ENCODE data around the gene RARA.
"Not testable (repeated sequence)": the region's sequence is repeated elsewhere in the genome, so short reads cannot be mapped to it uniquely, and the experiment has no call there.

RARA gene

DNA sequence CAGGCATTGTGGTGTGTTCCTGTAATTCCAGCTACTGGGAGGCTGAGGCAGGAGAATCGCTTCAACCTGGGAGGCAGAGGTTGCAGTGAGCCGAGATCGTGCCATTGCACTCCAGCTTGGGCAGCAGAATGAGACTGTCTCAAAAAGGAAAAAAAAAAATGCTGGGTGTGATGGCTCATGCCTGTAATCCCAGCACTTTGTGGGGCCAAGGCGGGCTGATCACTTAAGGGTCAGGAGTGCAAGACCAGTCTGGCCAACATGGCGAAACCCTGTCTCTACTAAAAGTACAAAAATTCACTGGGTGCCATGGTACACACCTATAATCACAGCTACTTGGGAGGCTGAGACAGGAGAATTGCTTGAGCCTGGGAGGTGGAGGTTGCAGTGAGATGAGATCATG is 4.1 kb upstream of the RARA start:
- CTCF ChIA-PET: interaction anchor here (0.9 to 17.3 kb wide), 6 partner anchors 12 to 53 kb away, joined by 4 to 370 read pairs (median 9); partner anchors contain the start of gene GJD3

DNA sequence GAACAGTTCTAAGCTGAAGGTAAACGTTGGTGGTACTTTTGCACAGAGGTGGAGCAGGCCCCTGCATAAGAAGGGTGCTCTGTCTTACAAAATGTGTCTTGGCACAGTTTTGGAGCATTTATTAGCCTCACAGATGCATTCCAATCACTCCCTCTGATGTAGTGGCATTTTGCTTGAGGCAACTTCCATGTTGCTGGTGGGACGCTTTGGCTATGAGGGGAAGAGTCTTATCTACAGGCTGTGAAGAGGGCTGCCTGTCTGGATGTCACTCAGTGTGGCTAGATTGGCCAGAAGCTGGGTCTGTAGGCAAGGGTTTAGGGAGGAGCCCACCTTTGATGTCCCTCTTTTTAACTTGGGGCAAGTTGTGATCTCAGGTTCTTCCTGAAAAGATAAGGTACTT is 2.6 kb upstream of the RARA start:
- H3K27ac Mint-ChIP-seq: no peak overlapping the region
- CTCF ChIA-PET: interaction anchor here (1.1 to 17.3 kb wide), 5 partner anchors 11 to 51 kb away, joined by 4 to 370 read pairs (median 6); partner anchors contain the start of gene GJD3
- DNase-seq: peak; percentile 17
- H3K27me3 Mint-ChIP-seq: no peaks in the 10 kb centered on the region
- H3K4me3 Mint-ChIP-seq: no peak overlapping the region
- H3K36me3 Mint-ChIP-seq: peaks cover 23% of the 10 kb centered on the region
- peaks cover 21% of the 10 kb centered on the region for H3K4me1 Mint-ChIP-seq
- H3K9me3 Mint-ChIP-seq: no peaks in the 10 kb centered on the region

More for the DNA sequence above, 4.1 kb upstream of the RARA start:
- H3K27ac Mint-ChIP-seq, H3K9me3 Mint-ChIP-seq, DNase-seq, H3K27me3 Mint-ChIP-seq, H3K4me3 Mint-ChIP-seq: not testable (repeated sequence)
- Mint-ChIP-seq H3K4me1 (peaks cover 14% of the 10 kb centered on the region), H3K36me3 (peaks cover 29% of the 10 kb centered on the region)

DNA sequence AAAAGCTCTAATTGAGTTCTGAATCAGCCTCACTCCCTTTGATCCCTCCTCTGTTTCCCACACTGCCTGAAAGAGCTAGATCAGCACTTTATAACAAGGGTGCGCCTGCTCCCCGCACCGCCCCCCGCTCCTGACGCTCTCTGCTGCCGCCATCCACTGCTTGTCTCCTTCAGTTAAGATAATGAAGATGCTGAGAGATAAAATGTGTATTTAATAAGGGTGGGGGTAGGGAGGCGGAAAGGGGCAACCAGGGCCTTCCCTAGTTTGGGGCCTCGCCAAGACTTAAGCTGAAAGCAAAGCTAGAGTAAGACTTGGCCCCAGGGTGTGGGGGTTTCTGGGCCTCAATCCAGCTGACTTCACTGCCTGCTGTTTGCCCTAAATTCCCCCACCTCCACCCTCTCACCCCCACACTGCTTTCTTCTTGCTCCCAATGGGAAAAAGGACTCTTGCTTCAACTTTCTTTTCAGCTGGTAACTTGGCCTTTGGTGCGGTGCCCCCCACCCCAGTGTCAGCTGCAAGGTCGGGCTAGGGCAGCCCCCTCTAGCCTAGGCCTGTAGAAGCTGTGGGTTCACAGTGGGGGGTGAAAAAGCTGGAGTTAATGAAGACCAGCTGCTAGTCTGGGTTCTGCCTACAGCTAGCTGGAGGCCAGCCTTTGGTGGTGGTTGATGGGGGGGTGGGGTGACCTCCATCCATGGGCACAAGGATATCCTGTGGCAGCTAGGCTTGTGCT is 1.8 kb upstream of the RARA start:
- H3K36me3 Mint-ChIP-seq: peaks cover 18% of the 10 kb centered on the region
- peak; percentile 31 for DNase-seq
- peaks cover 28% of the 10 kb centered on the region for H3K4me1 Mint-ChIP-seq

DNA sequence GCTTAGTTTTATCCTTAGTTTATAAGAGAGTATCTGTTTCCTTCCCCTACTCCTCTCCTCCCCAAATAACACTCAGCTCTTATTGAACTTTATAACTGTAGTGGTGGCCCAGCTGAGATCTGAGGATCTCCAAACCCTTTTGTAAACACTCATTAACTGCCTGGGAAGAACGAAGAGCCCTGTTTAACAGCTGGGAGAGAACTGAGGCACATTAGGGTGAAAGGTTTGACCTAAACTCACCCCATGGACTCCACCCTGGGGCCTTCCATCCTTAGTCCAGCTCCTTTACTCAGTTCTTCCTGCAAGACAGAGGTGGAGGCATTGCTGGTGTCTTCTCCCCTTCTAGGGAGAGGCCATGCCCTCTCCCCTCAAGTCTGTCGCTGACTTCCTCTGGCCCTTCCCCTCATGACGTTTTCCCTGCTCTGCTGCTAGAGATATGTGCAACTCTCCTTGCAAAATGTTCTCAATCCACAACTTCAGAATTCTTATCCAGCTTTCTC is 1.2 kb upstream of the RARA start:
- no peaks in the 10 kb centered on the region for H3K27me3 Mint-ChIP-seq
- CTCF ChIA-PET: interaction anchor here (0.8 to 17.3 kb wide), 10 partner anchors 9 to 113 kb away, joined by 3 to 370 read pairs (median 5); partner anchors contain the start of gene GJD3
- peaks cover 15% of the 10 kb centered on the region for H3K36me3 Mint-ChIP-seq
- H3K4me3 Mint-ChIP-seq: no peak overlapping the region
- DNase-seq: peak; percentile 18
- H3K9me3 Mint-ChIP-seq: no peaks in the 10 kb centered on the region
- H3K4me1 Mint-ChIP-seq: peaks cover 31% of the 10 kb centered on the region
- H3K27ac Mint-ChIP-seq: no peak overlapping the region

More for the DNA sequence above, 1.8 kb upstream of the RARA start:
- CTCF ChIA-PET: interaction anchor here (0.8 to 17.3 kb wide), 11 partner anchors 8 to 112 kb away, joined by 3 to 370 read pairs (median 4); partner anchors contain the start of gene GJD3
- Mint-ChIP-seq H3K9me3 (no peaks in the 10 kb centered on the region), H3K27ac (no peak overlapping the region), H3K4me3 (no peak overlapping the region), H3K27me3 (no peaks in the 10 kb centered on the region)

DNA sequence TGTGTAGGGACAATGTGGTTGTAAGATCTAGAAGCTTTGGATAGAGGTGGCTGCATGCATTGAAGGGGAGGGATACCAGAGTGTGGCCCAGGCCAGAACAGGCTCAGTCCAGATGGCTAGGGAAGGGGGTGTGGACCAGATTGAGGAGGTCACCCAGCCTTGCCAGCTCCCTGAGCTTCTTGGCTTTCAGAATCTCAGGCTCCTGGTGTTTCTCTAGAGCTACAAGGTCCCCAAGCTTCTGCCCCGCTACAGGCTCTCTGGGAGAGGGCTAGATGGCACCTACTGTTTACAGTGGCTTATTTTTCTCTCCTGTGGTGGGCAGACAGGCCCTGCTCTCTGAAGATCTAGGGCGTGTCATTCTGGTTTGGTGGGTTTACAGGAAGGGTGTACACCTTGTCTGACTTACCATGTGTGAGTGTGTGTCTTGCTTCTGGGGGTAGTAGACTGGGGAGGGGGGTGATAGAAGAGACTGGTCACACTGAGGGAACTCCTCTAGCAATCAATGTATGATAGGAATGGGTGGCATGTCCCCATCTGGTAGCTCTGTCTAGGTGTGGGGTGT is 1.1 kb downstream of the RARA start:
- no peaks in the 10 kb centered on the region for H3K9me3 Mint-ChIP-seq
- H3K27me3 Mint-ChIP-seq: no peaks in the 10 kb centered on the region
- no peak overlapping the region for H3K4me3 Mint-ChIP-seq
- H3K4me1 Mint-ChIP-seq: peaks cover 30% of the 10 kb centered on the region
- H3K27ac Mint-ChIP-seq: no peak overlapping the region
- CTCF ChIA-PET: interaction anchor here (0.9 to 17.3 kb wide), 5 partner anchors 7 to 48 kb away, joined by 3 to 370 read pairs (median 3); partner anchors contain the start of gene GJD3
- peak; percentile 18 for DNase-seq
- H3K36me3 Mint-ChIP-seq: no peaks in the 10 kb centered on the region

DNA sequence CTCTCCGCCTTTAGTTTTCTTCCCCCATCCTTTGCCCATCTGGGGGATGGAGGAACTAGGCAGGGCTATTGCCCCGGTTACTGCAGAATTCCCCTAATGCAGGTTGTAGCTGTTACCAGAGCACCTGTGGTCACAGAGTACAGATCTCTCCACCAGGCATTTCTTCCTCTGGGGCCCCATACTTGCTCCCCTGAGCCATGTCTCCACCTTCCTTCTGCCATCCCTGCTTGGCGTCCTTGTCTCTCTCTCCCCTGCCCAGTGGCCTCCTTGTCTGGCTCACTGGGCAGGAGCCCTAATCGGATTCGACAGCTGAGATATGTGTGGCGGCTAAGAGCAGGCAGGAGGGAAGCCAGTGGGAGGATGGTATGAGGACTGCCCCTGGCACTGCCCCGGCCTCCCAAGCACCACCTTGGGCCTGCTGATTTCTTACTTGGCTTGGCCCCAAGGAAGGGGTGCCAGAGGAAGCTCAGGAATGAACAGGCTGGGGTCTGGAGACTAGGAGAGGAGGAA is 2.0 kb downstream of the RARA start:
- peaks cover 38% of the 10 kb centered on the region for H3K4me1 Mint-ChIP-seq
- no peaks in the 10 kb centered on the region for H3K36me3 Mint-ChIP-seq
- H3K27me3 Mint-ChIP-seq: no peaks in the 10 kb centered on the region
- DNase-seq: peak; percentile 19
- no peaks in the 10 kb centered on the region for H3K9me3 Mint-ChIP-seq
- no peak overlapping the region for H3K4me3 Mint-ChIP-seq
- no peak overlapping the region for H3K27ac Mint-ChIP-seq
- CTCF ChIA-PET: interaction anchor here (0.8 to 17.3 kb wide), 3 partner anchors 17 to 47 kb away, joined by 3 to 370 read pairs (median 4); partner anchors contain the start of gene GJD3

DNA sequence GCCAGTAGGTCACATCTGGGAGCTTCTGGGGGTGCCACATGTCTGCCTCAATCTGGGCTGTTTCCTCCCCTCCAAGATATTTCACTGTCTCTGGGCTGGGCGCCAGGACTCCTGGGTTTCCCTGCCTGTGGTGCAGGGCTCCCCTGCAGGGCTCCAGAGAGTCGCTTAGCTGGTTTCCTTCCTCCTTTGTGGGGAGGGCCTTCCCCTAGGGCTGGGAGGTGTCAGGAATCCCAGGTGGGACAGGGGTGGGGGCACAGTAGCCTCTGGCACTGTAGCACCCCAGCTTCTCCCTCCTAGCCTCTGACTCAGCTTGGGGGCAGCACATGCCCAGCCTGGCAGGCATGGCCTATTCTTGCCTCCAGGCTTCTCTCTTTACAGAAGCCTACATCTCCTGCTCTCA is 2.6 kb downstream of the RARA start:
- CTCF ChIA-PET: interaction anchor here (0.8 to 17.3 kb wide), 2 partner anchors 29 to 46 kb away, joined by 4 to 370 read pairs; partner anchors contain the start of gene GJD3
- H3K27ac Mint-ChIP-seq: no peak overlapping the region
- DNase-seq: peak; percentile 17

DNA sequence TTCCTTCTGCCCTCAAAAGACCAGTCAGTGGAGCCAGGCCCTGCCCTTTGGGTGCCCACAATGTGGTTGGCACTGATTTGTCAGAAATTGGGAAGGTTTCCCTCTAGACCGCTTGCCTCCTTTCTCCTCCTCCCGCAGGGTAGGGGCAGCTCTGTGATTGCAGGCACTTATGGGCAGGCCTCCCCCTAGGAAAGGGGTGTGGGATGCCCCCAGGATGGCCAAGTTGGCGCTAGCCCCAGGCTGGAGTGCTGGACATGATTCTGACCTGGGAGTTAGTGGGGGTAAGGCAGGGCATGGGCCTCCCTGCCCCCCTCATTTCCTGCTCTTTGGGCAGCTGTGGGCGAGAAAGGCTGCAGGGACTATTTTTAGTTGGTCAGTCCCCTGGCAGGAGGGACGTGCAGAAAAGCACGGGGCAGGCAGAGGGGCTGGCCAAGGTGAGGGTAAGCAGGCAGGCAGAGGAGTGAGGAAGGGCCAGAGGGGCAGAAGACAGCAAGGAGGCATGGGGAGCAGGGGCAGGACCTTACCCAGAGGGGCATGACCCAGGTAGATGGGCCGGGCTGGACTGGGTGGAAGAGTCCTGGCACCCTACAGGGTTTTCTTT is 3.3 kb downstream of the RARA start:
- Mint-ChIP-seq H3K9me3 (no peaks in the 10 kb centered on the region), H3K4me1 (peaks cover 48% of the 10 kb centered on the region), H3K27ac (no peak overlapping the region), H3K27me3 (no peaks in the 10 kb centered on the region), H3K36me3 (no peaks in the 10 kb centered on the region), H3K4me3 (no peak overlapping the region)
- peak; percentile 16 for DNase-seq
- CTCF ChIA-PET: interaction anchor here (1.2 to 17.3 kb wide), 2 partner anchors 9 to 45 kb away, joined by 4 to 370 read pairs; partner anchors contain the start of gene GJD3

More for the DNA sequence above, 2.6 kb downstream of the RARA start:
- H3K4me3 Mint-ChIP-seq: no peak overlapping the region
- H3K27me3 Mint-ChIP-seq: no peaks in the 10 kb centered on the region
- H3K4me1 Mint-ChIP-seq: peaks cover 45% of the 10 kb centered on the region
- no peaks in the 10 kb centered on the region for H3K9me3 Mint-ChIP-seq
- no peaks in the 10 kb centered on the region for H3K36me3 Mint-ChIP-seq

DNA sequence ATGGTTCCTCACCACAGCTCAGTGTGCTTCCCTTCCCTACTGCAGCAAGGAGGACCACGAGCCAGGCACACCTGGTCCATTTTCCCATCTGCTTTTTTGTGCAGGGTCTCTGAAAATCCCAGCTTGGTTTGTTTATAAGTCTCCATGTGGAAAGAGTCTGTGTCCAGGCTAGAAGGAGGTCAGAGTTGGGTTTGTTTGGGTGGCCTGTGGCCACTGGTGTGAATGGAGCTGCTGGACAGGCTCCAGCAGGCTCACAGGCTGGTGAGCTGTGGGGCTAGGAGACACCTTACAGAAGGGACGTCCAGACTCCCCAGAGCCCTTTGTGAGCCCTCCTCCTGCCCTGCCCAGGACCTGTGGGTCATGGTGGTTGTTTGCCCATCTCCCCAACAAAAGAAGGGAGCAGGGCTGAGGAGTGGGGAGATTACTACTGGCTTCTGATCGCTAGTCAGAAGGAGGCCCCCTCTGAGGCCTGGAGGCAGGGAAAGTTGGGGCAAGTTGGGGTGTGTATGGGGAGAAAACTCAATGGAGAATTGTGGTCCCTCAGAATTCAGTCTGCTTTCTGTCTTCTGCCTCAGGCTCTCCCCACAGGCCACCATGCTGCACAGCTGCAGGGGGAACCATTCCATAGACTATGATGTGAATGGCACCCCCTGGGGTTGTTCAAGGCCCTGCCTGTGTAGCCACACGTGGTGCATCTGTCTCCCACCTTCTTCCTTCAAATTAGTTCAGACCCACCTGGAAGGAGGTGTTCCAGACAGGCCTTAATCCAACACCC is 4.1 kb downstream of the RARA start:
- H3K4me1 Mint-ChIP-seq: peaks cover 56% of the 10 kb centered on the region
- H3K9me3 Mint-ChIP-seq: no peaks in the 10 kb centered on the region
- H3K27me3 Mint-ChIP-seq: no peaks in the 10 kb centered on the region
- CTCF ChIA-PET: interaction anchor here (1.2 to 17.3 kb wide), 2 partner anchors 10 to 45 kb away, joined by 4 to 370 read pairs; partner anchors contain the start of gene GJD3
- no peaks in the 10 kb centered on the region for H3K36me3 Mint-ChIP-seq
- H3K27ac Mint-ChIP-seq: no peak overlapping the region
- DNase-seq: peak; percentile 11
- H3K4me3 Mint-ChIP-seq: no peak overlapping the region

DNA sequence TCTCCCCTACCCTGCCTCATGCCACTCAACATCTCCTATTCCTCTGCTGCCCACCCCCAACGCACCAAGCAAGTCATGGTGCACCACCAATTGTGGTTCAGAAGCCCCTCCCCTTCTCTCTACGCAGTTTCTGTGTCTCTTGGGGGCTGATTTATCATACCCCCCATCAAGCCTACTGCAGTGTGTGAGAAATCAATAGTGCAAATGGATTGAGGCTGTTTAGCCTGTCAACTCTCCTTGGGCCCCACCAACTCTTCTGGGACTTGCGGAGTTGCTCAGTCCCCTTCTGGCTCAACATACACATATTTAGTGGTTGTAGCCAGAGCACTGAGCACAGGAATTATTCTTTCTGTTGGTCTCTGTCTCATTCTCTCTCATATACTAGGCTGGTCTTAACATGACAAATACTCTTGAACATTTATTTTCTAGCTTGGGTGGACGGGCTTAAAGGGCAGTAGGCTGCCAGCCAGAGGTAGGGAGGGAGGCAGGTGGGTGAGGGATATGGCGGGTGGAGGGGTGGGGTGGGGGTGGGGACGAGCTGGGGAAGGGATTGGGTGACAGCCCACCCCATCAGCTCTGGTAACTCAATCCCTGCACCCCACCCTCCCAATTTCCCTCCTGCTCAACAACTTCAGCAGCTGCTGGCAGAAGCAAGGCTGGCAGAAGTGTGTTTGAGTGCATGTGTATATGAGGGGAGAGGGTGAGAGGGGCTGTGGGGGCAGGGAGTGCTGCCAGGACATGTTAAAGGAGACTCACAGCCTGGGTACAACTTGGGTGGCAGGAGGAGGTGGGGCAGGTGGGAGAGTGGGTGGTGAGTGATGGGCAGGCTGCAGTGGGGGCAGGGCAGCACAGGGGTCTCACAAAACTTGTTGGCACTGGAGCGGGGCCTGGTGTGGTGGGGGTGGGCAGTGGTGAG is 4.9 kb downstream of the RARA start:
- CTCF ChIA-PET: interaction anchor here (1.1 to 6.1 kb wide), 2 partner anchors 10 to 39 kb away, joined by 3 to 48 read pairs; no protein-coding TSS in a partner anchor
- Mint-ChIP-seq H3K9me3 (no peaks in the 10 kb centered on the region), H3K27me3 (no peaks in the 10 kb centered on the region), H3K27ac (no peak overlapping the region), H3K4me1 (peaks cover 56% of the 10 kb centered on the region), H3K36me3 (peaks cover 4% of the 10 kb centered on the region), H3K4me3 (no peak overlapping the region)
- DNase-seq: peak; percentile 10

DNA sequence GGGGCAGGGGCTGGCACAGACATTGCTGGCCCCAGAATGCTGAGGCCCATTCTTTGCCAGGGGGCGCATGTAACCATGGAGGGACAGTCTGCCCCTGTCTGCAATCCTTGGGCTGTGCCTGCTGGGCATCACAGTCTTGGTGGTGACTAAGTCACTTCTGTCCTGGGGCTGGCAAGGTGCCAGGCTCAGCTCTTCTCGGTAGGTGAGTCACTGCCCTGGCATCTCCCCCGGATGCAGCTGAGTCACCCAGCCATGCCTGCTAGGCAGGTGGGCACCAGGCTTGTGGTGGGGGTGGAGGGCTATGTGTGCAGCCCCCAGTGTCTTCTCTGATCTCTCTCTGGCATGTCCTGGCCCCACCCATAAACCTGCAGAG is 5.6 kb downstream of the RARA start:
- Mint-ChIP-seq H3K36me3 (peaks cover 9% of the 10 kb centered on the region), H3K27me3 (no peaks in the 10 kb centered on the region), H3K27ac (no peak overlapping the region), H3K4me3 (no peak overlapping the region), H3K4me1 (peaks cover 59% of the 10 kb centered on the region), H3K9me3 (no peaks in the 10 kb centered on the region)
- CTCF ChIA-PET: interaction anchor here (1.1 to 6.1 kb wide), 3 partner anchors 9 to 39 kb away, joined by 3 to 48 read pairs (median 37); no protein-coding TSS in a partner anchor
- DNase-seq: peak; percentile 65

DNA sequence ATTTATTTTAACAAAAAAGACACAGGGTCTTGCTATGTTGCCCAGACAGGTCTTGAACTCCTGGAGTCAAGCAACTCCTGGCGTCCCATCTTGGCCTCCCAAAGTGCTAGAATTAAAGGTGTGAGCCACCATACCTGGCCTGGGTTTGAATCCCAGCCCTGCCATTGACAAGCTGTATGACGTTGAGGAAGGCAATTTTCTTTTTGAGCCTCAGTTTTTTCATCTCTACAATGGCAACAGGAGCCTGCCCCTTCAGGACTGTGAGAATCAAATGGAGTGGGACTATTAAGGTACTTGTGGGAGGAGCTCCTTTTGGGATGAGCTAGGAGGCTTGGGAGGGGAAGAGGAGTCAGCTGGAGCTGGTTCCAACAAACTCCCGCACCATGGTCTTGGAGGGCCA is 6.2 kb downstream of the RARA start:
- Mint-ChIP-seq H3K27ac (peak overlapping the region; percentile 78), H3K36me3 (peaks cover 15% of the 10 kb centered on the region), H3K27me3 (no peaks in the 10 kb centered on the region), H3K4me1 (peaks cover 65% of the 10 kb centered on the region), H3K9me3 (no peaks in the 10 kb centered on the region), H3K4me3 (no peak overlapping the region)
- CTCF ChIA-PET: interaction anchor here (1.0 to 6.1 kb wide), 5 partner anchors 14 to 43 kb away, joined by 3 to 48 read pairs (median 10); no protein-coding TSS in a partner anchor
- DNase-seq: peak; percentile 14

All from activated naive CD4-positive, alpha-beta T cell treated with anti-CD3 and anti-CD28 coated beads, Interleukin-2, amount 10 ng/mL, durations not matched to agents 7 days and 5 days (primary cell).